ENCODE measurements around the gene PDIA5.

Gene PDIA5

GRCh38 chr3:123119802-123120201 lies 53.0 kb downstream of the PDIA5 start:
- no peak for DNase-seq (ENCODE audit: low read depth in 2 of 2)

GRCh38 chr3:123120573-123120972 lies 53.7 kb downstream of the PDIA5 start:
- DNase-seq (ENCODE audit: low read depth in 2 of 2), result no peak

- no peak for DNase-seq (ENCODE audit: low read depth in 2 of 2)
Observed at GRCh38 chr3:123122057-123122456, 55.2 kb downstream of the PDIA5 start.

GRCh38 chr3:123122525-123123315 lies 55.9 kb downstream of the PDIA5 start:
- no peak for DNase-seq (ENCODE audit: low read depth in 2 of 2)

GRCh38 chr3:123123716-123124616 lies 57.1 kb downstream of the PDIA5 start:
- DNase-seq (ENCODE audit: low read depth in 2 of 2), result no peak

- no peak for DNase-seq (ENCODE audit: low read depth in 2 of 2)
Observed at GRCh38 chr3:123124971-123125370, 58.1 kb downstream of the PDIA5 start.

GRCh38 chr3:123126031-123126430 lies 59.2 kb downstream of the PDIA5 start:
- DNase-seq (ENCODE audit: low read depth in 2 of 2), result no peak

GRCh38 chr3:123126653-123127052 lies 59.8 kb downstream of the PDIA5 start:
- no peak for DNase-seq (ENCODE audit: low read depth in 2 of 2)

GRCh38 chr3:123129092-123129491 lies 62.3 kb downstream of the PDIA5 start:
- no peak for DNase-seq (ENCODE audit: low read depth in 2 of 2)

- no peak for DNase-seq (ENCODE audit: low read depth in 2 of 2)
Observed at GRCh38 chr3:123129532-123129931, 62.7 kb downstream of the PDIA5 start.

GRCh38 chr3:123130079-123130750 lies 63.4 kb downstream of the PDIA5 start:
- no peak for DNase-seq (ENCODE audit: low read depth in 2 of 2)

- no peak for DNase-seq (ENCODE audit: low read depth in 2 of 2)
Observed at GRCh38 chr3:123134671-123135070, 67.8 kb downstream of the PDIA5 start.

- no peak for DNase-seq (ENCODE audit: low read depth in 2 of 2)
Observed at GRCh38 chr3:123137001-123137400, 70.2 kb downstream of the PDIA5 start.

GRCh38 chr3:123138839-123139444 lies 72.1 kb downstream of the PDIA5 start:
- DNase-seq (ENCODE audit: low read depth in 2 of 2), result no peak

- no peak for DNase-seq (ENCODE audit: low read depth in 2 of 2)
Observed at GRCh38 chr3:123139522-123139921, 72.7 kb downstream of the PDIA5 start.

GRCh38 chr3:123140550-123140949 lies 73.7 kb downstream of the PDIA5 start:
- no peak for DNase-seq (ENCODE audit: low read depth in 2 of 2)

- no peak for DNase-seq (ENCODE audit: low read depth in 2 of 2)
Observed at GRCh38 chr3:123141276-123141675, 74.5 kb downstream of the PDIA5 start.

GRCh38 chr3:123143669-123144411 lies 77.0 kb downstream of the PDIA5 start:
- DNase-seq (ENCODE audit: low read depth in 2 of 2), result no peak

GRCh38 chr3:123147754-123148535 lies 81.1 kb downstream of the PDIA5 start:
- no peak for DNase-seq (ENCODE audit: low read depth in 2 of 2)

- no peak for DNase-seq (ENCODE audit: low read depth in 2 of 2)
Observed at GRCh38 chr3:123148772-123149171, 81.9 kb downstream of the PDIA5 start.

Measured in stimulated activated CD8-positive, alpha-beta memory T cell treated with anti-CD3 and anti-CD28 coated beads, Interleukin-7, amount 100 ng/mL, for 4 hours (primary cell).